NCI-H187 treated with DMSO at 0.1 percent for 48 hours (cell line): ENCODE results near the gene CACNA1H.

Experiments used
- DNase-seq: peaks from one replicate; lab custom pipeline; 2025; lab: John Stamatoyannopoulos, UW

The CACNA1H gene

DNA sequence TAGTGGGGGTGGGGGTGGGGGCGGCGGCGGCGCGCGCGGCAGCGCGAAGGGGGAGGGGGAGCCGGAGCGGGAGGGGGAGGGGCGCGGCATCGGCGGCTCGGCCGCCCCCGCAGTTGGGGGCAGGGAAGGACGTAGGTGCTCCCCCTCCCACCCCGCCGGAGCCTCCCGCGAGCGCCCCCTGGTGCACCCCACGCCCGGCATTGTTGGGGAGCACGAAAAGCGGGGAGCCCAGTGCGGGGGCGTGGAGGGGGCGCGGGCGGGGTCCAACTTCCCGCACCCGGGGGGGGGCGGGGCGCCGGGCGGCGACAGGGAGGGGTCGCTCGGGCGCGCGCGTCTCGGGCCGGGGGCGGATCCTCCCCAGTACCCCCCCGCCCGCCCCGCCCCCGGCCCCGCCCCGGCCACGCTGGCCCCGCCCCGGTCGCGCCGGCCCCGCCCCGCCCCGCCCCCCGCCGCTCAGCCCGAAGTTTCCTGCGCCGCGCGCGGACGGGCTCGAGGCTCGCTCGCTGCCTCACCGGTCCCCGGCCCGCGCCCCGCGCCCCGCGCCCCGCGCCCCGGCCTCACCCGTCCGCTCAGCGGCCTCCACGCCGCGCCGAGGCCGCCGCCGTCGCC lies at the start of gene CACNA1H:
TSS of gene CACNA1H (plus strand) at position 456 of the 609 bp plus-strand sequence. CDS start 632 bp downstream, outside the sequence.
- DNase-seq: no peak

GRCh38 chr16:1103636-1103980 lies 49.3 kb upstream of the CACNA1H start:
- DNase-seq: no peak

DNA sequence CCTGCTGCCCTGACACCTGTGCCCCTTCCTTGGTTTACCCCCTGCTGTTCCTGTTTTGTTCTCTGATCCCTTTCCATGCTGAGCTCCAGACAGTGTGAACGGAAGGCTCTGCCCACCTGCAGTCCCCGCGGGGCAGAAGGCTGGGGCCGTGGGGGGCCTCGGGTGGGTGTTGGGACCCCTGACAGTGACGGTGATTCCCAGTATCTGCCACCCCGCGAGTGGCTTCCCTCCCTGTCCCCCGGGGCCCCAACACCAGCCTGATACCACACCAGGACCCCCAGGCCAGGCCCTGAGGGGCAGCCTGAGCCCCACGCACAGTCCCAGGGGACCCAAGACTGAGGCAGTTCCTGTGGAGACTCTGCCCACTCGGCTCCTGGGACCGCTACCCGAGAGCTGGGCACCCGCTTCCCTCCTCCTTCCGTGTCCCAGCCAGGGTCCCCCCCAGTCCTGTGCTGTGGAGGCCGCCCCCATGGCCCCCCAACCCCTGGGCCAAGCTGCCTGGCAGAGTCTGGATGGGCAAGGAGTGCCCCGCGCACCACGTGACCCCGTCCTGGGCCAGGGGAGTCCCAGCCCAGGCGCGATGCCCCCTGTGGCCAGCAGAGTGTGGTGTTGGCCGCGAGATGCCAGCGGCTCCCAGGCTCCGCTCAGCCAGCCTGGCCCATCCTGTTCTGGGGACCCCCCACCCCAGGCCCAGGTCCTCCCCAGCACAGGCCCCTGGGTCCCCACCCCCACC lies 46.9 kb upstream of the CACNA1H start:
- no peak for DNase-seq

DNA sequence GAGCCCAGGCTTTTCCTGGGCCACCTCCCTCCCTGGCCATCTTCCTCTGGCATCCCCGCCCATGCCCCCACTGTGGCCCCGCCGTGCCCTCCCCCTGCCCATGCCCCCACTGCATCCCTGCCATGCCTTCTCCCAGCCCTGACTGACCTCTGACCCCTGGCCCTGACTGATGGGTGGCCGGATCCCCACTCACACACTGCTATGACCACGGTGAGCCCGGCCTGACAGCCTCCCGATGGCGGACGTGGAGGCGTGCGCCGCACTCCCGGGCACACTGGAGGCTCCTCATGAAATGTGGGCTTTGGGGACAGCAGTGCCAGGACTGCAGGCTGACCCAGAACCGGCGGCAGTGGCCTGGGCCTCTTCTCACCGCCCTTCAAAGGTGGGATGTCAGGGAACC lies 46.2 kb upstream of the CACNA1H start:
- DNase-seq: no peak

- no peak for DNase-seq
Measured at GRCh38 chr16:1107141-1107540, 45.8 kb upstream of the CACNA1H start.

DNA sequence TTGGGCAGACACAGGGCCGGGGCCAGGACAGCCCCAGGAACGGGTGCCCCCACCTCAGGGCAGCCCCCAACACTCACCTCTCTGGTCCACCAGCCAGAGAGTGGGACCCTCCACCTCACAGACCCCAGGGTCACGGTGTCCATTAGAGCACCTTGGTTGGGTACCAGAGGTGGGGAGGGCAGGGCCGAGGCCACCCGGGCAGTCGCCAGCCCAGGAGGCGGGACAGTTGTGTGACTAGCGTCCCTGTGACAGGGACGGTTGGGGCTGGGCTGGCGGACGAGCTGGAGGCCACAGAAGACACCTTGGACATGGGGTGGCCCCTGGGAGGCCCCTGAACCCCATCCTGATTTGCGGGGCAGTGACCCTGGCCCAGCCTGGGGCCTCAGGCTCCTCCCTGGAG lies 45.2 kb upstream of the CACNA1H start:
- no peak for DNase-seq

- no peak for DNase-seq
Measured at GRCh38 chr16:1108299-1109252, 44.3 kb upstream of the CACNA1H start.

DNA sequence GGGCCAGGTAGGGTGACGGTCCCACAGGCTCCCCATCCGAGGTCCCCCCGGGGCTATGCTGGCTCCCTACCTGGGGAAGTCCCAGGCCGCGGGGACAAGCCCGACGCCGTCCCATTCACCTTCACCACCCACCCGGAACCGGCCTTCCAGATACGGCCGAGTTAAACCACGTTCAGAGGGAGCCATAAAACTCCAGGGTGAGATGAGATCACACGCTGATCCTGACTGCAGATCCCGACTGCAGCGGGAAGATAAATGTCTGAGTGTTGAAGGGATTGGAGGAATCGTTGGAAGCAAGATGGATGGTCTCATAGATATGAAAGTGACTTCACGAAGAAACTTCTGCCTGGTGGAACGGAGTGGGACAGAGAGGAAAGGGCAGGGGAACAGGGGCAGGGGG lies 43.3 kb upstream of the CACNA1H start:
- no peak for DNase-seq

- DNase-seq: no peak
Measured at GRCh38 chr16:1112506-1113184, 40.3 kb upstream of the CACNA1H start.

DNA sequence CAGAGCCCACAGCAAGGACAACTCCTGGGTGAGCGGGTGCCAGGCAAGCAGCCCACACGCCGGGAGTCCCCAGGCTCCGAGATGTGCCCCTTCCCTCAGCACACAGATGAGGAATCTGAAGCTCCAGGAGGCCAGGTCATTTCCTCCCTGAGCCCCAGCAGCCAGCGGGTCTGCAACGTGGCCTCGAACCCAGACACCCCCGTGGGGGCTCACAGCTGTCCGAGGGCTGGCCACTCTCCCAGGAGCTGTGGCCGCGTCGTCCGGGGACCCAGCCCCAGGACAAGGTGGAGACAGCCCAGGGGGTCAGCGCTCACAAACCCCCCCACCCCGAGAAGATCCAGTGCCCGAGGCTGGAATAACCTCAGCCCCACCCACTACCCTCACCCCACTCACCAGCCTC lies 39.4 kb upstream of the CACNA1H start:
- no peak for DNase-seq

GRCh38 chr16:1113889-1114526 lies 38.9 kb upstream of the CACNA1H start:
- DNase-seq: no peak

- no peak for DNase-seq
Measured at GRCh38 chr16:1116693-1117077, 36.2 kb upstream of the CACNA1H start.

- no peak for DNase-seq
Measured at GRCh38 chr16:1117176-1117900, 35.6 kb upstream of the CACNA1H start.

GRCh38 chr16:1117926-1118325 lies 35.0 kb upstream of the CACNA1H start:
- DNase-seq: no peak

DNA sequence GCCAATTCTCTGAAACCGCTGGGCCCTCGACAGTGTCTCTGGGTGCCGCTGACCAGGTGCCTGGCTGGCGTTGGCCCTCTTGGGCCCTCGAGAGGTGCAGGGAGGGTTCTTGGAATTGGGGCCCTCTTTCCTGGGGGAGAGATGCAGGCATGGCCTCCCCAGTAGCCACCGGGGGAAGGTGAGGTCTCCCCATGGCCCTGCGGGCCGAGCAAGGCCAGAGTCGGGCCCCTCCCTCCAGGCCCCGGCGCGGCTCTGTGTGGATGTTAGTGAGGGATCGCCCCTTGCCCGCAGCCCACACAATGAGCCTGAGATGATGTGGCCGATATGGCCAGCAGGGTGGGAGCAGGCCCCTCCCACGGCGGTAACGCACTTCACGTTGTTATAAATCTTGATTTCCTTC lies 33.8 kb upstream of the CACNA1H start:
- DNase-seq: no peak

GRCh38 chr16:1119766-1120576 lies 32.9 kb upstream of the CACNA1H start:
- no peak for DNase-seq

DNA sequence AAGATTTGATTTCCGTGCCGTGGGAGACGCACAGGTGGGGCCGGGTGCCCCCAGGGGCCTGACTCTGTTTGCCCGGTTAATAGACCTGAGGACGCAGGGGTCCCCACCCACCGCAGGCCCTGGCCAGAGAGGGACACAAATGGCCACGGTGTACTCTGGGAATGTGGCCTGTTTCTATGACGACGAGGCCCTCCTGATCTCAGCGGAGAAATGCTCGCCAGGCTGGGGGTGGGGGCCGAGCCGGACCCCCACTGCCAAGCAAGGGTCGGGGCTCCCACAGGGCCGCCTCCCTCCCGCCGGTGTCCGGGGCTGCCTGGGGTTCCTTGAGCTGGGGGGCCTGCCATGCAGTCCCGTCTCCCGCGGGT lies 32.3 kb upstream of the CACNA1H start:
- DNase-seq: no peak

DNA sequence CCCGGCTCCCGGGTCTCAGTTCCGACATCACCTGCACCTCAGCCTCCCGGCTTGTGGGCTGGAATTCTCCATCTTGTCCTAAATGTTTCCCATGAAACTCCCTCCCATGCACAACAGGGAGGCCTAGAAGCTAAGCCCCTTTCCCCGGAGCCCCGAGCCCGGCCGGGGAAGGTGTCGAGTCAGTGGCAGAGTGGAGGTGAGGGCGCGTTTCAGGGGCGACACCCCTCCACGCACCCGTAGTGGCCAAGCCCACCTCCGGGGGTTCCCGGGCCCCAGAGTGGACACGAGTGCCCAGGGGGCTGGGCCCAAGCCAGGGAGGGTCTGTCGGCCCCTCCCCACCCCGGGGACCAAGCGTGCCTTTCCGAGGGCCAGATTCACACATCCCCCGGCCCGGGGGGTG lies 31.9 kb upstream of the CACNA1H start:
- no peak for DNase-seq

DNA sequence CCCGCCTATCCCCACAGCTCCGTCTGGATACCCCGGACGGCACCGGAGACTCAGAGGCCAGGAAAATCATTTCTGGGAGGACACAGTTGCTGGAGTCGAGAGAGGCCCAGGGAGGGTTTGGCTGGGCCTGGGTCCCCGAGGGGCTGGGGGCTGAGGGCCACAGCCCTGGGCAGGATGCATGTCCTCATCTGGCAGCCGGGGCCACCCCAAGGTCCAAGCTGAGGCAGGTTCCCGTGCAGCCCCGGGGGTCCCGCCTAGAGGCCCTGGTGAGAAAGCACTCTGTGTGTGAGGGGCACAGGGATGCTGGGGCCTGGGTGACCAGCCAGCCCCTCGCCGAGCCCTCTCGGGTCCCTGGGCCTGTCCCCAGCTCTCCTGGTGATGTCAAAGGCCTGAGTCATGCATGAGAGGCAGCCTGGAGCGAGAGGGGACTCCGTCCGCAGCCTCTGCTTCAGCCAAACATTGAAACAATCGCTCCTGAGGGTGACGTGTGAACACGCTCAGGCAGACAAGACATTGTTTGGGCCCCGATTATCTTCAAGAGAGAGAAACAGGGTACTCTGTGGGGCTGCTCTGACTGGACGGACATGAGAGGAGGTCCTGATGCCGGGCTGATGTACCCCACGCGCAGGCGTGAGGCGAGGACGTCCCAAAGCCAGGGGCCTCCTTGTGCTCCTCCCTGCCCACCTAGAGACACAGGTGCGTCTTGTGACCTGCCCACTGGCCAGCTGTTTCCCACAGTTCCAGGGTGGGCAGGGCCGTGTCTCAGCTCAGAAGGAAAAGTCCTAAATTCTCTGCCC lies 31.1 kb upstream of the CACNA1H start:
- no peak for DNase-seq

DNA sequence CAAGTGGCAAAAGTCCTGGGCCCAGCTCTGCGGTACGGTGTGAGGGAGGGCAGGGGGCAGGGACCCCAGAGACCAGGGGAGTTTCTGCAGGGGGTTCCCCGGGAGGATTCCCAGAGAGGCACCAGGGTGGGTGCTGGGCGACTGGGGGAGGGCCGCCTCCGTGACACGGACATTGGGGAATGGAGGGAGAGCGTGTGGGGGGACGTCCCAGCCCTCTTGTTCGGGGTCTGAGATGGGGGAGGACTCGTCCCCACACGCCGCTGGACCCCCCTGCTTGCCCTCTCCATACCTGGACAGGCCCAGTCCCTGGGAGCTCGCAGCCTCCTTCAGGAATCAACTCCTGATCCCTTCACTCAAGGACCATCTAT lies 30.5 kb upstream of the CACNA1H start:
- DNase-seq: no peak
